K562 (cell line): ENCODE results near the gene TRMT1. TPM values are rescaled to one million over a fixed set of nuclear protein-coding genes. Genes with fewer than 3 reads are reported as not detected.

Experiments used
- ARID4B ChIP-seq: sonication (generic); formaldehyde crosslinking; IDR thresholded peaks from 2 replicates; pipeline ENCODE4 v1.8.0; 2022; ENCODE audit warnings: mild to moderate bottlenecking, missing genetic modification reagents
- HMGN3 ChIP-seq: IDR thresholded peaks from 2 replicates; pipeline ENCODE4 v1.6.1; 2011; ENCODE audit warnings: borderline replicate concordance, low read depth, mild to moderate bottlenecking, mixed read lengths, low read length; ENCODE audit not compliant: insufficient read length; ENCODE audit errors: extremely low read depth
- HNRNPUL1 ChIP-seq: fragments of 200-400 bp; formaldehyde crosslinking; IDR thresholded peaks from 2 replicates; pipeline ENCODE4 v1.6.1; 2017; ENCODE audit warnings: low read length
- MYC ChIP-seq, 2 experiments: fragments of 250-450 bp in 1 of 2; sonication (Bioruptor Pico) in 1 of 2; IDR thresholded peaks; 2 replicates each; pipeline versions ENCODE4 v1.5.1 to v1.6.1; 2012 to 2021; ENCODE audit warnings: low read depth in 2 of 2, borderline replicate concordance in 1 of 2, improper control_type of control experiment in 1 of 2, low read length in 1 of 2, mild to moderate bottlenecking in 1 of 2, moderate library complexity in 1 of 2
- NR2F6 ChIP-seq: fragments of 450-650 bp; formaldehyde crosslinking; IDR thresholded peaks from 2 replicates; pipeline ENCODE4 v1.4.0; 2020; ENCODE audit warnings: mild to moderate bottlenecking
- RHOXF2B ChIP-seq: fragments of 250-450 bp; sonication (Bioruptor Pico); conservative IDR thresholded peaks from 2 replicates; pipeline ENCODE4 v1.5.1; 2021
- SAP30 ChIP-seq: fragments of 200-600 bp; sonication (generic); IDR thresholded peaks from 2 replicates; pipeline ENCODE4 v1.6.1; 2012; ENCODE audit warnings: borderline replicate concordance, low read depth, mild to moderate bottlenecking, moderate library complexity, low read length, control low read depth, inconsistent platforms; ENCODE audit not compliant: insufficient read depth, poor library complexity, severe bottlenecking
- SMAD3 ChIP-seq: fragments of 450-650 bp; formaldehyde crosslinking; conservative IDR thresholded peaks from 2 replicates; pipeline ENCODE4 v1.4.0; 2020; ENCODE audit warnings: mild to moderate bottlenecking
- ZBTB9 ChIP-seq: fragments of 450-650 bp; formaldehyde crosslinking; IDR thresholded peaks from 2 replicates; pipeline ENCODE4 v1.4.0; 2020; ENCODE audit warnings: mild to moderate bottlenecking, moderate library complexity
- ZNF212 ChIP-seq: fragments of 450-650 bp; formaldehyde crosslinking; IDR thresholded peaks from 2 replicates; pipeline ENCODE4 v1.4.0; 2020; ENCODE audit warnings: mild to moderate bottlenecking
- ZNF609 ChIP-seq: sonication (generic); formaldehyde crosslinking; IDR thresholded peaks from 2 replicates; pipeline ENCODE4 v1.8.1; 2023; ENCODE audit warnings: missing genetic modification reagents, mild to moderate bottlenecking, borderline replicate concordance
- polyA plus RNA-seq, 8 experiments: library from polyadenylated mRNA; depleted of rRNA in 4 of 8; stranded (reverse) in 5 of 8; unstranded in 3 of 8; fragments of >200 nt; fragmentation: Nextera tagmentation in 2 of 8; fragmentation: Illumina TruSeq in 1 of 8; extraction: Ambion mirVana in 2 of 8; extraction: Trizol in 1 of 8; gene quantifications; 2 replicates each; pipeline versions ENCODE4 v1.2.1 to v1.2.3, GENCODE V29; 2011 to 2014; ENCODE audit warnings: inconsistent platforms in 1 of 8, missing spikeins in 1 of 8
- total RNA-seq, 7 experiments: library from RNA; depleted of rRNA in 6 of 7; stranded (reverse); fragments of >200 nt in 6 of 7; fragmentation: Illumina TruSeq in 2 of 7; extraction: Trizol in 2 of 7; gene quantifications; 2 replicates each; pipeline versions ENCODE4 v1.2.1 to v1.2.3, GENCODE V29; 2011 to 2021; ENCODE audit warnings: low replicate concordance in 1 of 7

Gene TRMT1
- total and polyA plus RNA-seq, 9 of the 15 experiments (the other 6 are each of a cell fraction or from before 2014, with no cell fraction given), result 5.8 to 158 (median 54.3) TPM

- TF ChIP-seq ARID4B (CRISPR knock-in tag), result 0 out of 2 replicates have a peak, but pooled peaks have one; percentile 13
- TF ChIP-seq SMAD3, result peak; percentile 55; the same call in 1 of the 2 replicates
- TF ChIP-seq ZBTB9 (CRISPR knock-in tag), result peak; percentile 70; the same call in 1 of the 2 replicates
- peak; percentile 50 for TF ChIP-seq SAP30
- peak; percentile 96 for TF ChIP-seq HMGN3
- TF ChIP-seq ZNF609, result no peak; the same call in 1 of the 2 replicates
- TF ChIP-seq RHOXF2B (CRISPR knock-in tag), result 0 out of 2 replicates have a peak, but pooled peaks have one; percentile 60
- no peak for TF ChIP-seq NR2F6 (CRISPR knock-in tag)
- TF ChIP-seq ZNF212 (CRISPR knock-in tag), result peak; percentile 77; the same call in 1 of the 2 replicates
- 0 out of 2 replicates have a peak, but pooled peaks have one; percentile 38 for TF ChIP-seq MYC (IDR thresholded peaks at IDR 0.05; ENCODE audit: low read depth, low read length)
- TF ChIP-seq MYC (CRISPR knock-in tag; IDR thresholded peaks at IDR 0.05; ENCODE audit: borderline replicate concordance, low read depth), result no peak
- no peak for TF ChIP-seq HNRNPUL1
Measured at GRCh38 chr19:13099073-13099999, 17.2 kb downstream of the TRMT1 start (continued).
